ENCODE data around the gene ZNF672. TPM values are rescaled to one million over a fixed set of nuclear protein-coding genes. Genes with fewer than 3 reads are reported as not detected.
"Not testable (repeated sequence)": the region's sequence is repeated elsewhere in the genome, so short reads cannot be mapped to it uniquely, and the experiment has no call there.

Gene ZNF672
- polyA plus RNA-seq, 2 donors = 11.6 to 15.8 TPM

GRCh38 chr1:248825909-248826760 lies 11.9 kb upstream of the ZNF672 start, which contains the start of gene SH3BP5L:
TSS of gene SH3BP5L (minus strand) at chr1:248825915. CDS start at chr1:248824935, 980 bp downstream.
- Histone ChIP-seq H3K9me3 (ENCODE audit: control insufficient read depth in 2 of 2, insufficient read depth in 1 of 2, low read depth in 1 of 2, low read length in 1 of 2) (no peaks in the 10 kb centered on the region), H3K27ac (ENCODE audit: low read depth in 2 of 2, low read length in 1 of 2) (peak within 1 kb of the TSS; percentile 97 to 98), H3K27me3 (ENCODE audit: control insufficient read depth in 1 of 2, insufficient read depth in 2 of 2, low read length in 2 of 2) (no peaks in the 10 kb centered on the region), H3K4me3 (ENCODE audit: low read depth in 1 of 2, low read length in 2 of 2) (peak within 1 kb of the TSS; percentile 82 to 88), H3K4me1 (ENCODE audit: control insufficient read depth in 2 of 2, insufficient read depth in 2 of 2, low read length in 1 of 2) (peaks cover 4 to 14% of the 10 kb centered on the region in 2 donors), H3K36me3 (ENCODE audit: control insufficient read depth in 2 of 2, insufficient read depth in 2 of 2, low read length in 1 of 2) (peaks cover 0 to 10% of the 10 kb centered on the region in 2 donors)
- 0% methylated on average over 56 of the region's 56 CpGs for WGBS, 2 donors

- Histone ChIP-seq H3K27ac (ENCODE audit: low read depth in 2 of 2, low read length in 1 of 2) (no peak overlapping the region), H3K27me3 (ENCODE audit: control insufficient read depth in 1 of 2, insufficient read depth in 2 of 2, low read length in 2 of 2) (no peaks in the 10 kb centered on the region), H3K4me1 (ENCODE audit: control insufficient read depth in 2 of 2, insufficient read depth in 2 of 2, low read length in 1 of 2) (peaks cover 2 to 8% of the 10 kb centered on the region in 2 donors), H3K9me3 (ENCODE audit: control insufficient read depth in 2 of 2, insufficient read depth in 1 of 2, low read depth in 1 of 2, low read length in 1 of 2) (no peaks in the 10 kb centered on the region), H3K36me3 (ENCODE audit: control insufficient read depth in 2 of 2, insufficient read depth in 2 of 2, low read length in 1 of 2) (peaks cover 0 to 2% of the 10 kb centered on the region in 2 donors), H3K4me3 (ENCODE audit: low read depth in 1 of 2, low read length in 2 of 2) (no peak overlapping the region)
- 67 to 75% methylated on average over 3 of the region's 3 CpGs for WGBS, 2 donors
Observed at GRCh38 chr1:248828845-248829244, 9.2 kb upstream of the ZNF672 start.

GRCh38 chr1:248830718-248831017 lies 7.4 kb upstream of the ZNF672 start:
- H3K4me3 ChIP-seq (ENCODE audit: low read depth in 1 of 2, low read length in 2 of 2); H3K27me3 ChIP-seq (ENCODE audit: control insufficient read depth in 1 of 2, insufficient read depth in 2 of 2, low read length in 2 of 2); H3K4me1 ChIP-seq (ENCODE audit: control insufficient read depth in 2 of 2, insufficient read depth in 2 of 2, low read length in 1 of 2); H3K27ac ChIP-seq (ENCODE audit: low read depth in 2 of 2, low read length in 1 of 2); H3K36me3 ChIP-seq (ENCODE audit: control insufficient read depth in 2 of 2, insufficient read depth in 2 of 2, low read length in 1 of 2); H3K9me3 ChIP-seq (ENCODE audit: control insufficient read depth in 2 of 2, insufficient read depth in 1 of 2, low read depth in 1 of 2, low read length in 1 of 2): not testable (repeated sequence)
- WGBS, 2 donors = 66 to 72% methylated on average over 3 of the region's 3 CpGs

- no peak overlapping the region for H3K27ac ChIP-seq (ENCODE audit: low read depth in 2 of 2, low read length in 1 of 2)
- no peaks in the 10 kb centered on the region for H3K4me1 ChIP-seq (ENCODE audit: control insufficient read depth in 2 of 2, insufficient read depth in 2 of 2, low read length in 1 of 2)
- WGBS, 2 donors = 84 to 94% methylated on average over 1 of the region's 1 CpG
- H3K27me3 ChIP-seq (ENCODE audit: control insufficient read depth in 1 of 2, insufficient read depth in 2 of 2, low read length in 2 of 2) = no peaks in the 10 kb centered on the region
- H3K9me3 ChIP-seq (ENCODE audit: control insufficient read depth in 2 of 2, insufficient read depth in 1 of 2, low read depth in 1 of 2, low read length in 1 of 2) = no peaks in the 10 kb centered on the region
- H3K36me3 ChIP-seq (ENCODE audit: control insufficient read depth in 2 of 2, insufficient read depth in 2 of 2, low read length in 1 of 2) = no peaks in the 10 kb centered on the region
- no peak overlapping the region for H3K4me3 ChIP-seq (ENCODE audit: low read depth in 1 of 2, low read length in 2 of 2)
Observed at GRCh38 chr1:248831842-248832241, 6.2 kb upstream of the ZNF672 start.

- Histone ChIP-seq H3K27me3 (ENCODE audit: control insufficient read depth in 1 of 2, insufficient read depth in 2 of 2, low read length in 2 of 2) (no peaks in the 10 kb centered on the region), H3K36me3 (ENCODE audit: control insufficient read depth in 2 of 2, insufficient read depth in 2 of 2, low read length in 1 of 2) (no peaks in the 10 kb centered on the region), H3K27ac (ENCODE audit: low read depth in 2 of 2, low read length in 1 of 2) (no peak overlapping the region), H3K4me3 (ENCODE audit: low read depth in 1 of 2, low read length in 2 of 2) (no peak overlapping the region), H3K9me3 (ENCODE audit: control insufficient read depth in 2 of 2, insufficient read depth in 1 of 2, low read depth in 1 of 2, low read length in 1 of 2) (no peaks in the 10 kb centered on the region), H3K4me1 (ENCODE audit: control insufficient read depth in 2 of 2, insufficient read depth in 2 of 2, low read length in 1 of 2) (no peaks in the 10 kb centered on the region)
- 57 to 60% methylated on average over 7 of the region's 7 CpGs for WGBS, 2 donors
Observed at GRCh38 chr1:248834343-248834940, 3.6 kb upstream of the ZNF672 start.

- Histone ChIP-seq H3K36me3 (ENCODE audit: control insufficient read depth in 2 of 2, insufficient read depth in 2 of 2, low read length in 1 of 2) (no peaks in the 10 kb centered on the region), H3K27me3 (ENCODE audit: control insufficient read depth in 1 of 2, insufficient read depth in 2 of 2, low read length in 2 of 2) (no peaks in the 10 kb centered on the region), H3K9me3 (ENCODE audit: control insufficient read depth in 2 of 2, insufficient read depth in 1 of 2, low read depth in 1 of 2, low read length in 1 of 2) (no peaks in the 10 kb centered on the region), H3K4me1 (ENCODE audit: control insufficient read depth in 2 of 2, insufficient read depth in 2 of 2, low read length in 1 of 2) (no peaks in the 10 kb centered on the region), H3K4me3 (ENCODE audit: low read depth in 1 of 2, low read length in 2 of 2) (peak overlapping the region; percentile 64 to 78), H3K27ac (ENCODE audit: low read depth in 2 of 2, low read length in 1 of 2) (peak overlapping the region; percentile 87 to 98)
- WGBS, 2 donors = 46 to 49% methylated on average over 11 of the region's 11 CpGs
Observed at GRCh38 chr1:248837045-248837780, 811 bp upstream of the ZNF672 start.

- peaks cover 5 to 6% of the 10 kb centered on the region in 2 donors for H3K4me1 ChIP-seq (ENCODE audit: control insufficient read depth in 2 of 2, insufficient read depth in 2 of 2, low read length in 1 of 2)
- WGBS, 2 donors = 0 to 1% methylated on average over 69 to 82 of the region's 82 CpGs
- H3K36me3 ChIP-seq (ENCODE audit: control insufficient read depth in 2 of 2, insufficient read depth in 2 of 2, low read length in 1 of 2) = no peaks in the 10 kb centered on the region
- peak overlapping the region; percentile 100 for H3K27ac ChIP-seq (ENCODE audit: low read depth in 2 of 2, low read length in 1 of 2)
- H3K4me3 ChIP-seq (ENCODE audit: low read depth in 1 of 2, low read length in 2 of 2) = peak overlapping the region; percentile 78 to 84
- no peaks in the 10 kb centered on the region for H3K27me3 ChIP-seq (ENCODE audit: control insufficient read depth in 1 of 2, insufficient read depth in 2 of 2, low read length in 2 of 2)
- no peaks in the 10 kb centered on the region for H3K9me3 ChIP-seq (ENCODE audit: control insufficient read depth in 2 of 2, insufficient read depth in 1 of 2, low read depth in 1 of 2, low read length in 1 of 2)
Observed at GRCh38 chr1:248838357-248839167, 538 bp downstream of the ZNF672 start.

- peak overlapping the region; percentile 78 to 84 for H3K4me3 ChIP-seq (ENCODE audit: low read depth in 1 of 2, low read length in 2 of 2)
- H3K4me1 ChIP-seq (ENCODE audit: control insufficient read depth in 2 of 2, insufficient read depth in 2 of 2, low read length in 1 of 2) = peaks cover 5 to 6% of the 10 kb centered on the region in 2 donors
- 12 to 13% methylated on average over 10 of the region's 10 CpGs for WGBS, 2 donors
Observed at GRCh38 chr1:248839168-248839555, 1.1 kb downstream of the ZNF672 start.

GRCh38 chr1:248840946-248841345 lies 2.9 kb downstream of the ZNF672 start:
- H3K36me3 ChIP-seq (ENCODE audit: control insufficient read depth in 2 of 2, insufficient read depth in 2 of 2, low read length in 1 of 2) = peaks cover 4 to 10% of the 10 kb centered on the region in 2 donors
- H3K9me3 ChIP-seq (ENCODE audit: control insufficient read depth in 2 of 2, insufficient read depth in 1 of 2, low read depth in 1 of 2, low read length in 1 of 2) = no peaks in the 10 kb centered on the region
- no peak overlapping the region for H3K27ac ChIP-seq (ENCODE audit: low read depth in 2 of 2, low read length in 1 of 2)
- WGBS, 2 donors = 94 to 99% methylated on average over 4 of the region's 4 CpGs
- no peaks in the 10 kb centered on the region for H3K27me3 ChIP-seq (ENCODE audit: control insufficient read depth in 1 of 2, insufficient read depth in 2 of 2, low read length in 2 of 2)
- peaks cover 5 to 6% of the 10 kb centered on the region in 2 donors for H3K4me1 ChIP-seq (ENCODE audit: control insufficient read depth in 2 of 2, insufficient read depth in 2 of 2, low read length in 1 of 2)
- H3K4me3 ChIP-seq (ENCODE audit: low read depth in 1 of 2, low read length in 2 of 2) = no peak overlapping the region

More at GRCh38 chr1:248839168-248839555, 1.1 kb downstream of the ZNF672 start:
- no peaks in the 10 kb centered on the region for H3K9me3 ChIP-seq (ENCODE audit: control insufficient read depth in 2 of 2, insufficient read depth in 1 of 2, low read depth in 1 of 2, low read length in 1 of 2)
- H3K36me3 ChIP-seq (ENCODE audit: control insufficient read depth in 2 of 2, insufficient read depth in 2 of 2, low read length in 1 of 2) = no peaks in the 10 kb centered on the region
- no peaks in the 10 kb centered on the region for H3K27me3 ChIP-seq (ENCODE audit: control insufficient read depth in 1 of 2, insufficient read depth in 2 of 2, low read length in 2 of 2)
- peak overlapping the region; percentile 100 for H3K27ac ChIP-seq (ENCODE audit: low read depth in 2 of 2, low read length in 1 of 2)

All from esophagus (tissue), 2 donors.